Kasumi-1 (cell line): ENCODE data around the gene SPSB2.
A peak's percentile ranks its signal among the peaks of the same experiment; 100 is the strongest.
"Not testable (repeated sequence)": the region's sequence is repeated elsewhere in the genome, so short reads cannot be mapped to it uniquely, and the experiment has no call there.

Source experiments
- DNase-seq, 2 experiments: peaks; one replicate each; lab custom pipeline; 2025; lab: John Stamatoyannopoulos, UW

Gene SPSB2

GRCh38 chr12:6902448-6902847, 29.3 kb upstream of the SPSB2 start:
- DNase-seq: no peak

GRCh38 chr12:6899837-6900519, 26.9 kb upstream of the SPSB2 start:
- peak; percentile 60 to 78 for DNase-seq

GRCh38 chr12:6899427-6899826, 26.3 kb upstream of the SPSB2 start:
- DNase-seq: peak in 1 of 2 experiments; percentile 50

- DNase-seq: no peak
These were observed 23.8 kb upstream of the SPSB2 start for GRCh38 chr12:6896846-6897435.

GRCh38 chr12:6894321-6894720, 21.2 kb upstream of the SPSB2 start:
- DNase-seq: no peak

GRCh38 chr12:6892683-6893082, 19.6 kb upstream of the SPSB2 start:
- not testable (repeated sequence) for DNase-seq

- DNase-seq: no peak
These were observed 18.5 kb upstream of the SPSB2 start for GRCh38 chr12:6891646-6892001.

GRCh38 chr12:6890789-6891645, 17.9 kb upstream of the SPSB2 start:
- DNase-seq: peak; percentile 74 to 86

- DNase-seq: not testable (repeated sequence)
These were observed 16.9 kb upstream of the SPSB2 start for GRCh38 chr12:6889775-6890573.

- not testable (repeated sequence) for DNase-seq
These were observed 15.7 kb upstream of the SPSB2 start for GRCh38 chr12:6888794-6889193.

GRCh38 chr12:6888360-6888759, 15.3 kb upstream of the SPSB2 start:
- DNase-seq: no peak

- DNase-seq: no peak
These were observed 14.4 kb upstream of the SPSB2 start for GRCh38 chr12:6887460-6887859.

- DNase-seq: not testable (repeated sequence)
These were observed 13.3 kb upstream of the SPSB2 start for GRCh38 chr12:6886206-6886999.

- no peak for DNase-seq
These were observed 11.4 kb upstream of the SPSB2 start for GRCh38 chr12:6884539-6884938.

- DNase-seq: no peak
These were observed 10.6 kb upstream of the SPSB2 start for GRCh38 chr12:6883683-6884082.

- DNase-seq: no peak
These were observed 10.1 kb upstream of the SPSB2 start for GRCh38 chr12:6883252-6883651.

- not testable (repeated sequence) for DNase-seq
These were observed 6.7 kb upstream of the SPSB2 start for GRCh38 chr12:6879824-6880223.

GRCh38 chr12:6874015-6874368, 889 bp upstream of the SPSB2 start:
- DNase-seq: not testable (repeated sequence)

- peak in 1 of 2 experiments; percentile 36 for DNase-seq
These were observed 742 bp downstream of the SPSB2 start for GRCh38 chr12:6872073-6873048.
